Adrenal gland (tissue), 12 donors: ENCODE results near the gene LZTS2. TPM values are rescaled to one million over a fixed set of nuclear protein-coding genes. Genes with fewer than 3 reads are reported as not detected.

Experiments used
- DNase-seq, 7 donors: peaks; one replicate each; pipeline ENCODE4 v3.0.0-alpha.2; 2019 to 2020
- H3K27ac ChIP-seq, 5 donors: fragments of 200-600 bp; sonication (generic) in 4 of 5; 1 replicate in 3 of 5; 2 replicates in 2 of 5; pipeline versions ENCODE4 v1.5.1 to v1.8.0; 2016 to 2020; ENCODE audit warnings: mild to moderate bottlenecking in 1 of 5
- H3K27me3 ChIP-seq: fragments of 200-600 bp; 2 replicates; pipeline ENCODE4 v1.8.0; 2021
- H3K36me3 ChIP-seq, 2 donors: fragments of 200-600 bp; replicated peaks in 1 of 2; 1 replicate in 1 of 2; 2 replicates in 1 of 2; pipeline versions ENCODE4 v1.5.1 to v1.8.0; 2018 to 2022
- H3K4me1 ChIP-seq, 2 donors: fragments of 200-600 bp; replicated peaks in 1 of 2; 1 replicate in 1 of 2; 2 replicates in 1 of 2; pipeline versions ENCODE4 v1.5.1 to v1.8.0; 2018 to 2021
- H3K4me3 ChIP-seq, 4 donors: fragments of 200-600 bp; sonication (generic) in 3 of 4; one replicate each; pipeline ENCODE4 v1.5.1; 2016 to 2018
- H3K9me3 ChIP-seq, 3 donors: fragments of 200-600 bp; sonication (generic) in 1 of 3; replicated peaks in 1 of 3; 1 replicate in 2 of 3; 2 replicates in 1 of 3; pipeline versions ENCODE4 v1.5.1 to v1.8.0; 2016 to 2021
- CTCF ChIP-seq, 6 experiments: fragments of 450-650 bp in 4 of 6; fragments of 200-600 bp in 2 of 6; sonication (generic) in 1 of 6; IDR thresholded peaks; 1 replicate in 5 of 6; 2 replicates in 1 of 6; pipeline versions ENCODE4 v1.5.1 to v1.8.0; 2016 to 2021; ENCODE audit warnings: antibody characterized with exemption in 6 of 6, mild to moderate bottlenecking in 2 of 6, moderate library complexity in 1 of 6
- POLR2A ChIP-seq, 2 donors: fragments of 450-650 bp; IDR thresholded peaks; one replicate each; pipeline ENCODE4 v1.6.1; 2017; ENCODE audit warnings: antibody characterized with exemption in 2 of 2, mild to moderate bottlenecking in 2 of 2, moderate library complexity in 1 of 2
- WGBS, 4 donors: extraction: QIAGEN DNeasy Blood & Tissue Kit in 2 of 4; methylation state at CpG; one replicate each; pipeline versions ENCODE4 v1.1.5 to v1.1.7; 2013 to 2017; 5-methylcytosine and 5-hydroxymethylcytosine counted together
- intact Hi-C, 2 donors: fragments of 100-400 bp; cut with DNase I; formaldehyde crosslinking; loops; one replicate each; pipeline versions ENCODE4 v1.14.1 to v1.15.0; 2022 to 2023
- polyA plus RNA-seq, 3 donors: library from polyadenylated mRNA; stranded (reverse); fragments of 200-250 nt in 2 of 3; fragments of 350-450 nt in 1 of 3; fragmentation: Illumina TruSeq in 1 of 3; extraction: RNeasy Lipid Tissue Mini Kit (QIAGEN cat#74804) in 1 of 3; gene quantifications; one replicate each; pipeline ENCODE4 v1.2.3, GENCODE V29; 2013 to 2014
- total RNA-seq, 9 donors: library from RNA; depleted of rRNA in 4 of 9; stranded (reverse); fragments of >200 nt in 4 of 9; fragments of 120-200 nt in 1 of 9; fragmentation: NEBNext Ultra II Directional in 1 of 9; extraction: Animal tissue kit (Norgen Biotek cat#: 25700) in 1 of 9; gene quantifications; one replicate each; pipeline versions ENCODE4 v1.1.0 to v1.2.4, GENCODE V29; 2013 to 2023
- donor health status: healthy with polysubstance abuse.
- donor health status: Bipolar disorder and iron deficiency.
- donor health status: DM: yes; HTN: yes; CAD: no.
- donor health status: DM: no; HTN: no; CAD: no.
- donor health status: DM: no; HTN: no; CAD: no.
- donor health status: DM: yes; HTN: yes; CAD: no.

LZTS2 gene
- total and polyA plus RNA-seq, 12 donors = 12.2 to 232 (median 101) TPM

GRCh38 chr10:101050208-101051069, 50.8 kb downstream of the LZTS2 start:
- peaks cover 44% of the 10 kb centered on the region for H3K27me3 ChIP-seq
- no peaks in the 10 kb centered on the region for H3K36me3 ChIP-seq
- TF ChIP-seq CTCF (IDR thresholded peaks at IDR 0.05) = peak; percentile 50 to 77 (median 64)
- TF ChIP-seq POLR2A (IDR thresholded peaks at IDR 0.05) = no peak
- DNase-seq = peak in 6 of 7 donors; percentile 45 to 75 (median 68)
- peaks cover 0 to 8% of the 10 kb centered on the region in 2 donors for H3K4me1 ChIP-seq
- no peaks in the 10 kb centered on the region for H3K9me3 ChIP-seq
- WGBS, 4 donors = 11 to 28% (median 19%) methylated on average over 19 to 42 of the region's 42 CpGs
- H3K27ac ChIP-seq = no peak overlapping the region
- intact Hi-C loops = no loop called here
- peak overlapping the region in 1 of 4 donors; percentile 10 for H3K4me3 ChIP-seq

GRCh38 chr10:101052285-101052684, 52.7 kb downstream of the LZTS2 start:
- Histone ChIP-seq H3K27ac (peak overlapping the region in 3 of 5 donors; percentile 39 to 57 (median 57)), H3K4me1 (peaks cover 0 to 8% of the 10 kb centered on the region in 2 donors), H3K9me3 (no peaks in the 10 kb centered on the region), H3K27me3 (peaks cover 35% of the 10 kb centered on the region), H3K4me3 (no peak overlapping the region), H3K36me3 (no peaks in the 10 kb centered on the region)
- DNase-seq = peak; percentile 69 to 89 (median 86)
- WGBS, 4 donors = 51 to 72% (median 65%) methylated on average over 2 to 3 of the region's 3 CpGs
- intact Hi-C loops = no loop called here
- peak in 1 of 2 donors; percentile 23 for TF ChIP-seq POLR2A (IDR thresholded peaks at IDR 0.05)
- TF ChIP-seq CTCF (IDR thresholded peaks at IDR 0.05) = no peak

- Histone ChIP-seq H3K4me3 (no peak overlapping the region), H3K9me3 (no peaks in the 10 kb centered on the region), H3K27ac (no peak overlapping the region), H3K27me3 (peaks cover 24% of the 10 kb centered on the region), H3K36me3 (no peaks in the 10 kb centered on the region), H3K4me1 (peaks cover 0 to 8% of the 10 kb centered on the region in 2 donors)
- no peak for DNase-seq
- intact Hi-C loops = no loop called here
- TF ChIP-seq CTCF (IDR thresholded peaks at IDR 0.05) = no peak
- no peak for TF ChIP-seq POLR2A (IDR thresholded peaks at IDR 0.05)
Measured at GRCh38 chr10:101053516-101053915, 53.9 kb downstream of the LZTS2 start.

GRCh38 chr10:101054351-101054750, 54.7 kb downstream of the LZTS2 start:
- 60 to 68% (median 66%) methylated on average over 1 of the region's 1 CpG for WGBS, 4 donors
- H3K27ac ChIP-seq = no peak overlapping the region
- no peaks in the 10 kb centered on the region for H3K36me3 ChIP-seq
- no peaks in the 10 kb centered on the region for H3K9me3 ChIP-seq
- intact Hi-C loops = no loop called here
- H3K27me3 ChIP-seq = peaks cover 16% of the 10 kb centered on the region
- peaks cover 0 to 8% of the 10 kb centered on the region in 2 donors for H3K4me1 ChIP-seq
- TF ChIP-seq POLR2A (IDR thresholded peaks at IDR 0.05) (no peak), CTCF (IDR thresholded peaks at IDR 0.05) (no peak)
- no peak overlapping the region for H3K4me3 ChIP-seq
- no peak for DNase-seq
